DMS153 (cell line): ENCODE results near the gene SSNA1.
A peak's percentile ranks its signal among the peaks of the same experiment; 100 is the strongest.

Source experiments
- DNase-seq: peaks from one replicate; lab custom pipeline; 2025; lab: John Stamatoyannopoulos, UW

Gene SSNA1

GRCh38 chr9:137188490-137189296 lies at the start of gene SSNA1, which contains the start of gene ANAPC2:
Gene SSNA1 (plus strand): TSS chr9:137188676. CDS start chr9:137188727, 51 bp downstream.
Gene ANAPC2 (minus strand): TSS chr9:137188560. CDS start chr9:137188532, 28 bp downstream.
- DNase-seq, result peak; percentile 80

DNA sequence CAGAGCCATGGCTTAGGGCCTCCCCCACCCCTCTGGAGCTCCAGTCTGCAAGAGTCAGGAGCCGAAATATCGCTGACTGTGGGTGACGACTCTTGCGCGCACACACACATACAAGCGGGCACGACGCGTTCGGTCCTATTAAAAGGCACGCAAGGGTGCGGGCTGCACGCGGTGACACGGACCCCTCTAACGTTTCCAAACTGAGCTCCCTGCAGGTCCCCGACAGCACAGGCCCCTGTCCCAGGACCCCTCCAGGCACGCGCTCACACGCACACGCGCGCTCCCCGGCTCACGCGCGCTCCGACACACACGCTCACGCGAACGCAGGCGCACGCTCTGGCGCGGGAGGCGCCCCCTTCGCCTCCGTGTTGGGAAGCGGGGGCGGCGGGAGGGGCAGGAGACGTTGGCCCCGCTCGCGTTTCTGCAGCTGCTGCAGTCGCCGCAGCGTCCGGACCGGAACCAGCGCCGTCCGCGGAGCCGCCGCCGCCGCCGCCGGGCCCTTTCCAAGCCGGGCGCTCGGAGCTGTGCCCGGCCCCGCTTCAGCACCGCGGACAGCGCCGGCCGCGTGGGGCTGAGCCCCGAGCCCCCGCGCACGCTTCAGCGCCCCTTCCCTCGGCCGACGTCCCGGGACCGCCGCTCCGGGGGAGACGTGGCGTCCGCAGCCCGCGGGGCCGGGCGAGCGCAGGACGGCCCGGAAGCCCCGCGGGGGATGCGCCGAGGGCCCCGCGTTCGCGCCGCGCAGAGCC lies 49.6 kb upstream of the SSNA1 start, which contains the start of gene GRIN1:
Gene GRIN1 (plus strand): TSS at position 433 of the 746 bp plus-strand sequence. CDS start 333 bp downstream, outside the sequence.
- DNase-seq, result no peak

DNA sequence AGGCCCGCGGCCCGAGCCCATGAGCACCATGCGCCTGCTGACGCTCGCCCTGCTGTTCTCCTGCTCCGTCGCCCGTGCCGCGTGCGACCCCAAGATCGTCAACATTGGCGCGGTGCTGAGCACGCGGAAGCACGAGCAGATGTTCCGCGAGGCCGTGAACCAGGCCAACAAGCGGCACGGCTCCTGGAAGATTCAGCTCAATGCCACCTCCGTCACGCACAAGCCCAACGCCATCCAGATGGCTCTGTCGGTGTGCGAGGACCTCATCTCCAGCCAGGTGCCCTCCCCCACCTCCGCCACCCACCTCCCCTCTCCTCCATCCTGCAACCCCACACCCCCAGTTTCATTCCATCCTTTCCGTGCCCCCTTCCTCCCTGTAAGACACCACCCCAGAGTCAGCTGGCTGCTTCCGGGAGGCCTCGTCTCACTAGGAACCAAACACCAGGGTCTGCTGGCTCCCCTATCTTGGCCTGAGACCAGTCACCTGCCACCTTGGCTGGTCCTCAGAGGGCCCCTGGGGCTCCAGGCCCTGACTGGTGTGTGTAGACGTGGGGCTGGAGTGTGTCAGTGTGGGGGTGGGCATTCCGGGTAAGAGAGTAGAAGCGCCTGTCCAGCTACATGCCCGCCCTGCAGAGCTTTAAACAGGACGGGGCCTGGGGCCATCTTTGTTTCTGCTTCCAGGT lies 48.9 kb upstream of the SSNA1 start:
- no peak for DNase-seq

GRCh38 chr9:137140151-137141012 lies 48.1 kb upstream of the SSNA1 start:
- DNase-seq, result no peak

- DNase-seq, result no peak
Measured at GRCh38 chr9:137141050-137141810, 47.2 kb upstream of the SSNA1 start.

GRCh38 chr9:137141976-137142936 lies 46.2 kb upstream of the SSNA1 start:
- DNase-seq, result no peak

GRCh38 chr9:137143459-137143858 lies 45.0 kb upstream of the SSNA1 start:
- DNase-seq, result no peak

DNA sequence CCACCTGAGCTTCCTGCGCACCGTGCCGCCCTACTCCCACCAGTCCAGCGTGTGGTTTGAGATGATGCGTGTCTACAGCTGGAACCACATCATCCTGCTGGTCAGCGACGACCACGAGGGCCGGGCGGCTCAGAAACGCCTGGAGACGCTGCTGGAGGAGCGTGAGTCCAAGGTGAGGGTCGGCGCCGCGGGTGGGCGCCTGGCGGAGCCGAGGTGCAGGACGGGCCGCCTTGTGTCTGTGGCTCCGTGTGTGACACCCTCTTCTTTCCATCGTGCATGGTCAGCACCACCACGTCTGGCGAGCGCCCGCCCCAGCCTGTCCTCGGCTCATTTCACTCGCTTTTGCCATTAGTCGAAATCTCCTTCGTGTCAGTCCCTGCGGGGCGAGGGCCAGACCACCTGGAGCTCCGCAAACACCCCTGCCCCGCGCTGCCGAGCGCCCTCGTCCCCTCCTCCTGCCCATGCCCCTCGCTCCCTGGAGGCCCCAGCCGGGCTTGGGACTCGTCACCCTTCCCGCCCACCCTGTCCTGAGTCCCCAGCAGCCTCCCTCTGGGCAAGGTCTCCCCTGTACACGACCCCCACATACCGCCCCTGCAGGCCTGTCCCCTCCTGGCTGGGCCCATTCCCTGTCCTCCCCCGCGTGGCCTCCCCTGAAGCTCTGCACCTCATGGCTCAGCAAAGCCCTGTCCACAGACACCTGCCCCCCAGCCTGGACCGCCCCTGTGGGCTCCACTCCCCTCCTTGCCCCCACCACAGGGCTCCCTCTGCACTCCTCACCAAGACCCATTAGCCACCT lies 42.5 kb upstream of the SSNA1 start:
- DNase-seq, result no peak

DNA sequence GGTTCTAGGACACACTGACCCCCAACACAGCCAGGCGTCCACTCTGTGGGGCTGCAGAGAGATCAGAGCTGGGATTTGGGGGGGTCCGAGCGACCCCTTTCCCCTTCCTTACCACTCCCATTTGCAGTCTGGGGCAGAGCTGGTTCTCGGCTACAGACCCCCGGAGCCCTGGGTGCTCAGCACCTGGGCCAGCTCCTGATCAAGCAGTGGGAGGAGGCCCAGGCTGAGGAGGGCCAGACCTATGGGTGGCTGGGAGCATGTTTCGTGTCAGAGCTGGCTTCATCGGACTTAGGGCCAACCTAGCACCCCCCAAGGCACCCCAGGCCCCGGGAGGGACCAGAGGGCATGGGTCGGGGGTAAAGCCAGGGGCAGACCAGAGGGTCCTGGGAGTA lies 42.0 kb upstream of the SSNA1 start:
- DNase-seq, result no peak

GRCh38 chr9:137147091-137147792 lies 41.2 kb upstream of the SSNA1 start:
- no peak for DNase-seq

DNA sequence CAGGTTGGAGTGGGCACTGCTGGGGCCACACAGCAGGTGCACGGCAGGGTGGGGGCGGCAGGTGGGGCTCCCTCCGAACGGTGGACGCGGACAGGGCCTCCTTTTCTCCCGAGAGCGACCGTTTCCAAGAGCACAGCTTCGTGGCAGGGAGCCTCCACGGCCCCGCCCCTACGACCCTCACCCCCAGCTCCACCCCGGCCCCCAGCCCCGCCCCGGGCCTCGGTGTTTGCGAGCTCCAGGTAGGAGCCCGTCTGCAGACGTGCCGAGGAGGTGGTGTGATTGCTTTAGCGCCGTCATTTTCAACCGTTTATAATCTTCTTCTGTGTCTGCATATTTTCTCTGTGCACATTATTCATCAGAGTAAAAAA lies 40.7 kb upstream of the SSNA1 start:
- DNase-seq, result no peak

DNA sequence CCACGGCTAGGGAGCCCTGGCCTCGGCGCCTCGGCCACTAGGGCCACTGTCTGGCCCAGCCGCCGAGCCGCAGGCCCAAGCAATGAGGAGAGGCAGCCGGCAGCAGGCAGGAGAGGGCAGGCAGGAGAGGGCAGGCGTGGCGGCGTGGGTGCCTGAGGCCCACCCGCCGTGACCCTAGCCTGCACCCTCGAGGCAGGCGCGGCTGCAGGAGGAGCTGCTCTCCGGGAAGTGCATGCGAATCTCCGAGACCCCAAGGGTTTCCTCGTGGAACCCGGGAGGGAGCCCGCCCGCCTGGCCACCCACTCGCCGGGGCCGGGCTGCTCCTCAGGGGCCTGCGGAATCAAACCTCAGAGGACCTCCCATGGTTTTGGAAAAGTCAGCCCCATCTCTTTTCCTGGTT lies 40.2 kb upstream of the SSNA1 start:
- no peak for DNase-seq

GRCh38 chr9:137148661-137149060 lies 39.8 kb upstream of the SSNA1 start:
- no peak for DNase-seq

- DNase-seq, result no peak
Measured at GRCh38 chr9:137149363-137149762, 39.1 kb upstream of the SSNA1 start.

DNA sequence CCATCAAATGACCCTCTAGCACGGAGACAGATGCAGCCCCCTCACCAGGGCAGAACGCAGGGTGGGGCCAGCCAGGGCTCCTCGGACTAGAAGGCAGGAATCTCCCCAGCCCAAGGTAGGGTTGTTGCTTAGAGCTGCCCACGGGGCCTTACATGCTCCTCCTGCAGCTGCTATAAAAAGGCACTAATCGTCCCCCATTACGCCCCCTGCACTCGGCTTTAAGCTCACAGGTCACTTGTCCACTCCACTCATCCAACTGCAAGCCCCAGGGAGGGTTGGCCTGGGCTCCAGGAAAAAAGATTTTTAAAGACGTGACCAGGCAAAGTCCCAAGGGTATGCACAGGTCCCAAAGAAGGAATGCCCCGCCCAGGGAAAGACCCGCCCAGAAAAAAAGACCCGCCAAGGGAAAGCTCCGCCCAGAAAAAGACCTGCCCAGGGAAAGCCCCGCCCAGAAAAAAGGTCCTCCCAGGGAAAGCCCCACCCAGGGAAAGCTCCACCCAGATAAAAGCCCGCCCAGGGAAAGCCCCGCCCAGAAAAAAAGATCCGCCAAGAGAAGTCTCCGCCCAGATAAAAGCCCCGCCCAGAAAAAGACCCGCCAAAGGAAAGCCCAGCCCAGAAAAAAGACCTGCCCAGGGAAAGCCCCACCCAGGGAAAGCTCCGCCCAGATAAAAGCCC lies 38.4 kb upstream of the SSNA1 start:
- DNase-seq, result peak; percentile 62

GRCh38 chr9:137150617-137151457 lies 37.6 kb upstream of the SSNA1 start:
- peak; percentile 66 for DNase-seq
